Astrocyte of the cerebellum (primary cell): ENCODE data around the gene EHD3.

Experiments used
- DNase-seq: peaks from one replicate; pipeline ENCODE4 v3.0.0-alpha.2; 2011; ENCODE audit warnings: low read depth
- H3K4me3 ChIP-seq: 2 replicates; pipeline ENCODE4 v1.5.1; 2011; ENCODE audit warnings: mild to moderate bottlenecking, low read depth, low read length, moderate library complexity
- in situ Hi-C: cut with HindIII; loops from 2 replicates; pipeline ENCODE4 v1.10.0; 2017; ENCODE audit warnings: low sequenced_read_pairs
- TF ChIP-seq, protein P1 (sequence below): IDR thresholded peaks from 2 replicates; pipeline ENCODE4 v1.5.1; 2012; ENCODE audit warnings: low read length, low read depth, moderate library complexity, mild to moderate bottlenecking; ENCODE audit errors: missing control alignments

Gene EHD3

DNA sequence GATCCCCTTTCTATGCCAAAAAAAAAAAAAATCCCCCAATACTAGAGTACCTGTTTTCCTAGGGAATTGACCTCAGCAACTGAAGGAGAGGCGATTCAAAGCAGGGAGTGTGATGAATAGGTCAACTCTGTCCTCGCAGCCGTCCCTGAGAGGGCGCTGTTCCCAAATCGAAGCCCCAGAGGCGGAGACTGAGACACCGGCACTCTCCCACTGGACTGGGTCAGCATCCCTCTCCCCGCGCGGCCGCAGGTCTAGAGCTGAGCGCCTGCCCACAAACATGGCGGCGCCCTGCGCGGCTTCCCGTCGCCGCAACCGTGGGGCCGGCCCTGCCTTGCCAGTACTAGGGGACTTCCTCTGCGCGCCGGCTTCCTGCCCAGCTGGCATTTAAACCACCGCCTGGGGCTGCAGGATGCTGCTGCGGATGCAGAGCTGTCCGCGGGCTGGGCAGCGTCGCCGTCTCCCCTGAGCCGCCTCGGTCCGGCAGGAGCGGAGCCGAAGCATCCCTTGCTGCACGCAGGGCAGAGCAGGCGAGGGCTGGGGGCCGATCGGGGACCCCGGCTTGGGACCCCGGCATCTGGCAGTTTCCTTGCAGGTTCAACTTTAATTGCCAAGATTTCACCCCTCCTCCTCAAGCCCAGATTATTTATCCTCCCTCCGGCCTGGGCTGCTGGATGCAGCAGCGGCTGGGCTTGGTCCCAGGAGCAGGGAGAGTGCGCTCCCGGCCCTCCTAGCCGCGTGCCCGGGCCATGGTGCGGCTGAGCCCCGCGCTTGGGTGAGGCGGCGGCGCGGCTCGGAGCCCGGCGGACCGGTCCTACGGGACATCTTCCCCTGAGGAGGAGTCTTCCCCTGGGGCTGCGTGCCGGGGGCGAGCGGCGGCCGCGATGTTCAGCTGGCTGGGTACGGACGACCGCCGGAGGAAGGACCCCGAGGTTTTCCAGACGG, at the start of gene EHD3:
EHD3 (plus strand) TSS at position 412 of the 942 bp plus-strand sequence; CDS start at position 882, 470 bp downstream.
- H3K4me3 ChIP-seq: peak within 1 kb of the TSS; percentile 59
- in situ Hi-C loops: loop anchor here (5.0 kb wide), 1 partner anchor 92 kb away; no protein-coding TSS in a partner anchor
- TF ChIP-seq, protein P1, sequence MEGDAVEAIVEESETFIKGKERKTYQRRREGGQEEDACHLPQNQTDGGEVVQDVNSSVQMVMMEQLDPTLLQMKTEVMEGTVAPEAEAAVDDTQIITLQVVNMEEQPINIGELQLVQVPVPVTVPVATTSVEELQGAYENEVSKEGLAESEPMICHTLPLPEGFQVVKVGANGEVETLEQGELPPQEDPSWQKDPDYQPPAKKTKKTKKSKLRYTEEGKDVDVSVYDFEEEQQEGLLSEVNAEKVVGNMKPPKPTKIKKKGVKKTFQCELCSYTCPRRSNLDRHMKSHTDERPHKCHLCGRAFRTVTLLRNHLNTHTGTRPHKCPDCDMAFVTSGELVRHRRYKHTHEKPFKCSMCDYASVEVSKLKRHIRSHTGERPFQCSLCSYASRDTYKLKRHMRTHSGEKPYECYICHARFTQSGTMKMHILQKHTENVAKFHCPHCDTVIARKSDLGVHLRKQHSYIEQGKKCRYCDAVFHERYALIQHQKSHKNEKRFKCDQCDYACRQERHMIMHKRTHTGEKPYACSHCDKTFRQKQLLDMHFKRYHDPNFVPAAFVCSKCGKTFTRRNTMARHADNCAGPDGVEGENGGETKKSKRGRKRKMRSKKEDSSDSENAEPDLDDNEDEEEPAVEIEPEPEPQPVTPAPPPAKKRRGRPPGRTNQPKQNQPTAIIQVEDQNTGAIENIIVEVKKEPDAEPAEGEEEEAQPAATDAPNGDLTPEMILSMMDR: peak; percentile 68
- DNase-seq: peak; percentile 69

GRCh38 chr2:31187166-31187565, 46.8 kb upstream of the EHD3 start:
- no peak overlapping the region for H3K4me3 ChIP-seq
- DNase-seq: no peak
- TF ChIP-seq, protein P1: no peak
- in situ Hi-C loops: no loop called here

GRCh38 chr2:31188131-31188530, 45.8 kb upstream of the EHD3 start:
- in situ Hi-C loops: no loop called here

GRCh38 chr2:31189141-31189540, 44.8 kb upstream of the EHD3 start:
- in situ Hi-C loops: no loop called here
- no peak for DNase-seq

More at GRCh38 chr2:31188131-31188530, 45.8 kb upstream of the EHD3 start:
- TF ChIP-seq, protein P1: no peak
- H3K4me3 ChIP-seq: no peak overlapping the region
- DNase-seq: no peak

GRCh38 chr2:31190188-31190587, 43.8 kb upstream of the EHD3 start:
- in situ Hi-C loops: no loop called here
- no peak overlapping the region for H3K4me3 ChIP-seq
- no peak for DNase-seq
- TF ChIP-seq, protein P1: no peak

More at GRCh38 chr2:31189141-31189540, 44.8 kb upstream of the EHD3 start:
- TF ChIP-seq, protein P1: no peak
- H3K4me3 ChIP-seq: no peak overlapping the region

- DNase-seq: no peak
- H3K4me3 ChIP-seq: no peak overlapping the region
- in situ Hi-C loops: no loop called here
- TF ChIP-seq, protein P1: no peak
Measured at GRCh38 chr2:31191931-31192330, 42.0 kb upstream of the EHD3 start.
